Hepatocyte (in vitro differentiated cells): ENCODE results near the gene GABARAPL1. TPM values are rescaled to one million over a fixed set of nuclear protein-coding genes. Genes with fewer than 3 reads are reported as not detected.

ENCODE experiments used
- DNase-seq: peaks from one replicate; pipeline ENCODE4 v3.0.0-alpha.2; 2016; ENCODE audit warnings: low spot score
- H2AFZ ChIP-seq: fragments of 200-600 bp; sonication (generic); 2 replicates; pipeline ENCODE4 v1.6.0; 2016; ENCODE audit warnings: antibody characterized with exemption, mild to moderate bottlenecking
- H3K27ac ChIP-seq: fragments of 200-600 bp; sonication (generic); 2 replicates; pipeline ENCODE4 v1.5.1; 2016; ENCODE audit warnings: mild to moderate bottlenecking
- H3K27me3 ChIP-seq: fragments of 200-600 bp; sonication (generic); 2 replicates; pipeline ENCODE4 v1.6.1; 2016
- H3K36me3 ChIP-seq: fragments of 200-600 bp; sonication (generic); replicated peaks from 2 replicates; pipeline ENCODE4 v1.5.1; 2016; ENCODE audit warnings: low read depth; ENCODE audit not compliant: insufficient read depth
- H3K4me1 ChIP-seq: fragments of 200-600 bp; sonication (generic); 2 replicates; pipeline ENCODE4 v1.5.1; 2016; ENCODE audit warnings: mild to moderate bottlenecking, moderate library complexity; ENCODE audit not compliant: insufficient read depth
- H3K4me2 ChIP-seq: fragments of 200-600 bp; sonication (generic); 2 replicates; pipeline ENCODE4 v1.6.0; 2016
- H3K4me3 ChIP-seq: fragments of 200-600 bp; sonication (generic); 2 replicates; pipeline ENCODE4 v1.5.1; 2016; ENCODE audit warnings: mild to moderate bottlenecking
- H3K79me2 ChIP-seq: fragments of 200-600 bp; sonication (generic); 2 replicates; pipeline ENCODE4 v1.6.0; 2017; ENCODE audit warnings: mild to moderate bottlenecking
- H3K9me2 ChIP-seq: fragments of 200-600 bp; sonication (generic); replicated peaks from 2 replicates; pipeline ENCODE4 v1.6.0; 2017; ENCODE audit warnings: mild to moderate bottlenecking; ENCODE audit not compliant: insufficient read depth
- H3K9me3 ChIP-seq: fragments of 200-600 bp; sonication (generic); 2 replicates; pipeline ENCODE4 v1.5.1; 2016; ENCODE audit warnings: low read depth, mild to moderate bottlenecking
- H4K20me1 ChIP-seq: fragments of 200-600 bp; sonication (generic); 2 replicates; pipeline ENCODE4 v1.6.0; 2016; ENCODE audit warnings: mild to moderate bottlenecking; ENCODE audit not compliant: insufficient read depth, poor library complexity, severe bottlenecking
- EZH2 ChIP-seq: fragments of 200-600 bp; sonication (generic); IDR thresholded peaks from 2 replicates; pipeline ENCODE4 v1.6.1; 2016; ENCODE audit warnings: antibody characterized with exemption, mild to moderate bottlenecking, borderline replicate concordance
- EZH2phosphoT487 ChIP-seq: fragments of 200-600 bp; sonication (generic); IDR thresholded peaks from one replicate; pipeline ENCODE4 v1.6.1; 2018; ENCODE audit warnings: antibody characterized with exemption, mild to moderate bottlenecking, low read depth, moderate library complexity; ENCODE audit not compliant: unreplicated experiment, severe bottlenecking
- WGBS: methylation state at CpG from one replicate; pipeline ENCODE4 v1.1.6; 2016; ENCODE audit warnings: low lambda C conversion rate; ENCODE audit errors: missing lambda C conversion rate; 5-methylcytosine and 5-hydroxymethylcytosine counted together
- polyA plus RNA-seq: library from polyadenylated mRNA; unstranded; fragments of >200 nt; fragmentation: Nextera tagmentation; extraction: Ambion mirVana; gene quantifications from 2 replicates; pipeline ENCODE4 v1.2.1, GENCODE V29; 2016
- total RNA-seq: library from RNA; depleted of rRNA; stranded (reverse); fragments of >200 nt; gene quantifications from 2 replicates; pipeline ENCODE4 v1.2.3, GENCODE V29; 2014
- TF ChIP-seq, protein P1 (sequence below): fragments of 200-600 bp; sonication (generic); IDR thresholded peaks from 2 replicates; pipeline ENCODE4 v1.5.1; 2016; ENCODE audit warnings: antibody characterized with exemption, mild to moderate bottlenecking; ENCODE audit not compliant: poor library complexity

The GABARAPL1 gene
- total and polyA plus RNA-seq, 2 experiments from 2014 or later = 77.7 to 93.5 TPM

DNA sequence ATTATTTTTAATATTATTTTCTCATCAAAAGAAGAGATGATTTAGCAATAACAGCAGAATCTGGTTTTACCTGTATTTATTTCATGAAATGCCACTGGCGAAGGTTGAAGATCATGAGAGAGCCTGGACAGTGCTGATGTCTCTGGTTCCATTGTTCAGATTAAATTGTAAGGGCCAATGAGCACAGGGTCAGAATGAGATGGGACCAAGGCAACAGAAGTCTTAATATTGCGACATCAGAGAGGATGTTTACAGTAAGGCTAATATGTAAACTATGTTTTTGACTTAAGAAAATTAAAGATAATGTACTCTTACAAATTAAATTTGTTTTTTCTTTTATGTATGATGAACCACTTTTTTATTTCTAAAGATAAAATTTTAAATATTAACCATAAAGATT, 59.8 kb downstream of the GABARAPL1 start:
- no peaks in the 10 kb centered on the region for H3K4me1 ChIP-seq
- H3K4me2 ChIP-seq = no peak overlapping the region
- no peaks in the 10 kb centered on the region for H3K9me2 ChIP-seq
- H3K27ac ChIP-seq = no peak overlapping the region
- no peaks in the 10 kb centered on the region for H4K20me1 ChIP-seq
- H3K36me3 ChIP-seq = no peaks in the 10 kb centered on the region
- DNase-seq = no peak
- no peaks in the 10 kb centered on the region for H3K79me2 ChIP-seq
- 92% methylated on average over 2 of the region's 2 CpGs for WGBS
- H3K4me3 ChIP-seq = no peak overlapping the region
- H3K27me3 ChIP-seq = no peaks in the 10 kb centered on the region
- H3K9me3 ChIP-seq = no peaks in the 10 kb centered on the region
- no peak overlapping the region for H2AFZ ChIP-seq
- TF ChIP-seq EZH2 (no peak), EZH2phosphoT487 (no peak)
- TF ChIP-seq, protein P1, sequence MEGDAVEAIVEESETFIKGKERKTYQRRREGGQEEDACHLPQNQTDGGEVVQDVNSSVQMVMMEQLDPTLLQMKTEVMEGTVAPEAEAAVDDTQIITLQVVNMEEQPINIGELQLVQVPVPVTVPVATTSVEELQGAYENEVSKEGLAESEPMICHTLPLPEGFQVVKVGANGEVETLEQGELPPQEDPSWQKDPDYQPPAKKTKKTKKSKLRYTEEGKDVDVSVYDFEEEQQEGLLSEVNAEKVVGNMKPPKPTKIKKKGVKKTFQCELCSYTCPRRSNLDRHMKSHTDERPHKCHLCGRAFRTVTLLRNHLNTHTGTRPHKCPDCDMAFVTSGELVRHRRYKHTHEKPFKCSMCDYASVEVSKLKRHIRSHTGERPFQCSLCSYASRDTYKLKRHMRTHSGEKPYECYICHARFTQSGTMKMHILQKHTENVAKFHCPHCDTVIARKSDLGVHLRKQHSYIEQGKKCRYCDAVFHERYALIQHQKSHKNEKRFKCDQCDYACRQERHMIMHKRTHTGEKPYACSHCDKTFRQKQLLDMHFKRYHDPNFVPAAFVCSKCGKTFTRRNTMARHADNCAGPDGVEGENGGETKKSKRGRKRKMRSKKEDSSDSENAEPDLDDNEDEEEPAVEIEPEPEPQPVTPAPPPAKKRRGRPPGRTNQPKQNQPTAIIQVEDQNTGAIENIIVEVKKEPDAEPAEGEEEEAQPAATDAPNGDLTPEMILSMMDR = no peak

Other genes with a start within 250 kb of the GABARAPL1 start
- 0.08 and 1.2 TPM in 2 replicates for gene CLEC12A, start 241.5 kb upstream of the GABARAPL1 start, total RNA-seq
- 0.54 and 0.73 TPM in 2 replicates for gene CLEC12A, start 241.5 kb upstream of the GABARAPL1 start, polyA plus RNA-seq
- 0.20 and 0.36 TPM in 2 replicates for gene CLEC1B, start 213.8 kb upstream of the GABARAPL1 start, total RNA-seq
- gene CLEC1B, start 213.8 kb upstream of the GABARAPL1 start, polyA plus RNA-seq = 0.55 and 2.4 TPM in 2 replicates
- gene CLEC12B, start 202.2 kb upstream of the GABARAPL1 start, total RNA-seq = not detected in 2 replicates
- gene CLEC12B, start 202.2 kb upstream of the GABARAPL1 start, polyA plus RNA-seq = not detected in 2 replicates
- not detected in 2 replicates for gene CLEC9A, start 182.2 kb upstream of the GABARAPL1 start, total RNA-seq
- gene CLEC9A, start 182.2 kb upstream of the GABARAPL1 start, polyA plus RNA-seq = not detected in 2 replicates
- 3.0 and 6.4 TPM in 2 replicates for gene CLEC1A, start 113.9 kb upstream of the GABARAPL1 start, total RNA-seq
- 3.6 and 4.2 TPM in 2 replicates for gene CLEC1A, start 113.9 kb upstream of the GABARAPL1 start, polyA plus RNA-seq
- 1.1 and 2.3 TPM in 2 replicates for gene CLEC7A, start 82.7 kb upstream of the GABARAPL1 start, total RNA-seq
- gene CLEC7A, start 82.7 kb upstream of the GABARAPL1 start, polyA plus RNA-seq = 1.3 and 2.3 TPM in 2 replicates
- gene OLR1, start 40.7 kb upstream of the GABARAPL1 start, total RNA-seq = 7.3 and 15.1 TPM in 2 replicates
- 6.4 and 20.8 TPM in 2 replicates for gene OLR1, start 40.7 kb upstream of the GABARAPL1 start, polyA plus RNA-seq
- 0.03 TPM in 1 of 2 replicates, not detected in the other for gene TMEM52B, start 33.8 kb upstream of the GABARAPL1 start, total RNA-seq
- 1.0 and 1.8 TPM in 2 replicates for gene TMEM52B, start 33.8 kb upstream of the GABARAPL1 start, polyA plus RNA-seq
- gene KLRD1, start 95.0 kb downstream of the GABARAPL1 start, total RNA-seq = 0.24 and 0.30 TPM in 2 replicates
- 0.69 and 0.70 TPM in 2 replicates for gene KLRD1, start 95.0 kb downstream of the GABARAPL1 start, polyA plus RNA-seq
- gene KLRK1, start 177.2 kb downstream of the GABARAPL1 start, total RNA-seq = not detected in 2 replicates
- 0.23 and 0.52 TPM in 2 replicates for gene KLRK1, start 177.2 kb downstream of the GABARAPL1 start, polyA plus RNA-seq
- 0.28 TPM in 1 of 2 replicates, not detected in the other for gene KLRC4, start 196.9 kb downstream of the GABARAPL1 start, total RNA-seq
- gene KLRC4, start 196.9 kb downstream of the GABARAPL1 start, polyA plus RNA-seq = not detected in 2 replicates
- gene KLRC3, start 207.7 kb downstream of the GABARAPL1 start, total RNA-seq = not detected in 2 replicates
- 0.28 TPM in 1 of 2 replicates, not detected in the other for gene KLRC3, start 207.7 kb downstream of the GABARAPL1 start, polyA plus RNA-seq
- gene KLRC2, start 223.1 kb downstream of the GABARAPL1 start, total RNA-seq = 0.52 and 2.0 TPM in 2 replicates
- 1.3 TPM in 1 of 2 replicates, not detected in the other for gene KLRC2, start 223.1 kb downstream of the GABARAPL1 start, polyA plus RNA-seq
- gene KLRC1, start 240.5 kb downstream of the GABARAPL1 start, total RNA-seq = not detected in 2 replicates
- not detected in 2 replicates for gene KLRC1, start 240.5 kb downstream of the GABARAPL1 start, polyA plus RNA-seq